Stimulated activated CD8-positive, alpha-beta memory T cell treated with anti-CD3 and anti-CD28 coated beads, Interleukin-12 subunit alpha, Interleukin-12 subunit beta, amount 100 ng/mL, for 1 hour (primary cell): ENCODE results near the gene SWT1.
"Not testable (repeated sequence)": the region's sequence is repeated elsewhere in the genome, so short reads cannot be mapped to it uniquely, and the experiment has no call there.

ENCODE experiments used
- DNase-seq: peaks from one replicate; pipeline ENCODE4 v3.0.0-alpha.2; 2020; ENCODE audit warnings: low read depth

SWT1 gene

GRCh38 chr1:185291652-185292051, 134.7 kb downstream of the SWT1 start:
- DNase-seq = no peak

- DNase-seq = no peak
These were observed 135.3 kb downstream of the SWT1 start for GRCh38 chr1:185292237-185292636.

- no peak for DNase-seq
These were observed 137.1 kb downstream of the SWT1 start for GRCh38 chr1:185293967-185294542.

- no peak for DNase-seq
These were observed 138.1 kb downstream of the SWT1 start for GRCh38 chr1:185295091-185295490.

- no peak for DNase-seq
These were observed 141.0 kb downstream of the SWT1 start for GRCh38 chr1:185297982-185298381.

- DNase-seq = no peak
These were observed 143.2 kb downstream of the SWT1 start for GRCh38 chr1:185300152-185300551.

GRCh38 chr1:185305419-185305818, 148.5 kb downstream of the SWT1 start:
- DNase-seq = no peak

- no peak for DNase-seq
These were observed 151.2 kb downstream of the SWT1 start for GRCh38 chr1:185308126-185308525.

GRCh38 chr1:185309566-185309965, 152.6 kb downstream of the SWT1 start:
- no peak for DNase-seq

GRCh38 chr1:185311589-185312225, 154.7 kb downstream of the SWT1 start:
- no peak for DNase-seq

- no peak for DNase-seq
These were observed 155.6 kb downstream of the SWT1 start for GRCh38 chr1:185312361-185313138.

GRCh38 chr1:185314411-185314810, 157.4 kb downstream of the SWT1 start:
- DNase-seq = no peak

GRCh38 chr1:185315445-185316071, 158.6 kb downstream of the SWT1 start:
- DNase-seq = no peak

- DNase-seq = peak; percentile 76
These were observed 159.4 kb downstream of the SWT1 start for GRCh38 chr1:185316163-185317033.

GRCh38 chr1:185317034-185317885, 160.3 kb downstream of the SWT1 start, which contains the start of gene IVNS1ABP:
Gene IVNS1ABP, minus strand, starts transcription at chr1:185317243. Its CDS starts 7,750 bp downstream, at chr1:185309493.
- DNase-seq = peak; percentile 89

- peak; percentile 67 for DNase-seq
These were observed 160.9 kb downstream of the SWT1 start for GRCh38 chr1:185317886-185318310.

- no peak for DNase-seq
These were observed 161.6 kb downstream of the SWT1 start for GRCh38 chr1:185318431-185319138.

- no peak for DNase-seq
These were observed 162.1 kb downstream of the SWT1 start for GRCh38 chr1:185319139-185319475.

- DNase-seq = not testable (repeated sequence)
These were observed 164.1 kb downstream of the SWT1 start for GRCh38 chr1:185321104-185321503.

GRCh38 chr1:185321653-185322221, 164.8 kb downstream of the SWT1 start:
- DNase-seq = not testable (repeated sequence)
